Neural crest cell (in vitro differentiated cells): ENCODE data around the gene GPC6. TPM values are rescaled to one million over a fixed set of nuclear protein-coding genes. Genes with fewer than 3 reads are reported as not detected.

Source experiments
- DNase-seq: peaks from one replicate; pipeline ENCODE4 v3.0.0; 2021; ENCODE audit warnings: low read depth, mixed read lengths, low spot score
- H3K27ac Mint-ChIP-seq: one replicate; pipeline ENCODE4 v1.8.0; 2021; ENCODE audit warnings: mild to moderate bottlenecking, mixed read lengths; ENCODE audit not compliant: unreplicated experiment
- H3K27me3 Mint-ChIP-seq: 2 replicates; pipeline ENCODE4 v1.8.0; 2021; ENCODE audit warnings: low read depth, mild to moderate bottlenecking, mixed read lengths
- H3K36me3 Mint-ChIP-seq: 2 replicates; pipeline ENCODE4 v1.8.0; 2021; ENCODE audit warnings: low read depth, mild to moderate bottlenecking, mixed read lengths
- H3K4me1 Mint-ChIP-seq: 2 replicates; pipeline ENCODE4 v1.8.0; 2021; ENCODE audit warnings: mixed read lengths
- H3K4me3 Mint-ChIP-seq: one replicate; pipeline ENCODE4 v1.8.0; 2021; ENCODE audit warnings: mild to moderate bottlenecking, mixed read lengths
- H3K9me3 Mint-ChIP-seq: 2 replicates; pipeline ENCODE4 v1.8.0; 2021; ENCODE audit warnings: mixed read lengths
- CTCF ChIP-seq: fragments of 200-600 bp; sonication (generic); conservative IDR thresholded peaks from 2 replicates; pipeline ENCODE4 v1.5.0; 2021; ENCODE audit warnings: antibody characterized with exemption, mild to moderate bottlenecking
- total RNA-seq: library from RNA; stranded (reverse); gene quantifications from 2 replicates; pipeline ENCODE4 v1.2.1, GENCODE V29; 2021

The GPC6 gene
- total RNA-seq, 1 donor from 2014 or later, result 13.4 TPM

- H3K4me1 Mint-ChIP-seq, result peaks cover 23% of the 10 kb centered on the region
- H3K4me3 Mint-ChIP-seq, result no peak overlapping the region
- TF ChIP-seq CTCF, result no peak
- no peaks in the 10 kb centered on the region for H3K27me3 Mint-ChIP-seq
- no peaks in the 10 kb centered on the region for H3K36me3 Mint-ChIP-seq
- no peak for DNase-seq
- no peaks in the 10 kb centered on the region for H3K9me3 Mint-ChIP-seq
- H3K27ac Mint-ChIP-seq, result no peak overlapping the region
Observed at GRCh38 chr13:94140511-94140910, 913.9 kb downstream of the GPC6 start.

- peak overlapping the region; percentile 52 for H3K4me3 Mint-ChIP-seq
- no peaks in the 10 kb centered on the region for H3K9me3 Mint-ChIP-seq
- H3K36me3 Mint-ChIP-seq, result no peaks in the 10 kb centered on the region
- H3K27me3 Mint-ChIP-seq, result no peaks in the 10 kb centered on the region
- no peak for TF ChIP-seq CTCF
- no peak for DNase-seq
- no peak overlapping the region for H3K27ac Mint-ChIP-seq
- peaks cover 23% of the 10 kb centered on the region for H3K4me1 Mint-ChIP-seq
Observed at GRCh38 chr13:94143624-94144350, 917.2 kb downstream of the GPC6 start.

- no peak for DNase-seq
- Mint-ChIP-seq H3K4me1 (peaks cover 11% of the 10 kb centered on the region), H3K36me3 (no peaks in the 10 kb centered on the region), H3K4me3 (no peak overlapping the region), H3K27me3 (no peaks in the 10 kb centered on the region), H3K9me3 (no peaks in the 10 kb centered on the region), H3K27ac (no peak overlapping the region)
- TF ChIP-seq CTCF, result no peak
Observed at GRCh38 chr13:94145966-94146365, 919.4 kb downstream of the GPC6 start.

- H3K9me3 Mint-ChIP-seq, result no peaks in the 10 kb centered on the region
- no peak overlapping the region for H3K4me3 Mint-ChIP-seq
Observed at GRCh38 chr13:94153586-94153985, 927.0 kb downstream of the GPC6 start.

GRCh38 chr13:94154367-94154766, 927.8 kb downstream of the GPC6 start:
- no peak for DNase-seq
- H3K36me3 Mint-ChIP-seq, result no peaks in the 10 kb centered on the region
- no peaks in the 10 kb centered on the region for H3K4me1 Mint-ChIP-seq
- peaks cover 5% of the 10 kb centered on the region for H3K9me3 Mint-ChIP-seq
- no peak overlapping the region for H3K27ac Mint-ChIP-seq
- no peak overlapping the region for H3K4me3 Mint-ChIP-seq
- no peaks in the 10 kb centered on the region for H3K27me3 Mint-ChIP-seq
- TF ChIP-seq CTCF, result no peak

More at GRCh38 chr13:94153586-94153985, 927.0 kb downstream of the GPC6 start:
- Mint-ChIP-seq H3K27me3 (no peaks in the 10 kb centered on the region), H3K27ac (no peak overlapping the region), H3K4me1 (no peaks in the 10 kb centered on the region), H3K36me3 (no peaks in the 10 kb centered on the region)
- no peak for TF ChIP-seq CTCF
- DNase-seq, result no peak
